ENCODE results near the gene PIMREG.

- no peak for TF ChIP-seq CTCF (IDR thresholded peaks at IDR 0.05)
- TF ChIP-seq POLR2A (IDR thresholded peaks at IDR 0.05): no peak
- TF ChIP-seq EP300 (IDR thresholded peaks at IDR 0.05): no peak
- no peak for TF ChIP-seq POLR2AphosphoS5 (IDR thresholded peaks at IDR 0.05)
Measured at GRCh38 chr17:6464446-6465041, 20.3 kb downstream of the PIMREG start.

All from suprapubic skin (tissue), 4 donors.